ENCODE results near the gene PPP2R2D.
"Not testable (repeated sequence)": the region's sequence is repeated elsewhere in the genome, so short reads cannot be mapped to it uniquely, and the experiment has no call there.

PPP2R2D gene

GRCh38 chr10:131930150-131930549, 29.3 kb downstream of the PPP2R2D start:
- no peak for DNase-seq

GRCh38 chr10:131930586-131931330, 29.9 kb downstream of the PPP2R2D start:
- no peak for DNase-seq

GRCh38 chr10:131931981-131932380, 31.2 kb downstream of the PPP2R2D start:
- DNase-seq = no peak

- no peak for DNase-seq
Observed at GRCh38 chr10:131933016-131933695, 32.3 kb downstream of the PPP2R2D start.

GRCh38 chr10:131933696-131934086, 32.9 kb downstream of the PPP2R2D start:
- DNase-seq = no peak

- DNase-seq = no peak
Observed at GRCh38 chr10:131934769-131935168, 34.0 kb downstream of the PPP2R2D start.

GRCh38 chr10:131935260-131935659, 34.5 kb downstream of the PPP2R2D start:
- DNase-seq = no peak

- DNase-seq = no peak
Observed at GRCh38 chr10:131936294-131936693, 35.5 kb downstream of the PPP2R2D start.

- DNase-seq = no peak
Observed at GRCh38 chr10:131936736-131937135, 35.9 kb downstream of the PPP2R2D start.

- no peak for DNase-seq
Observed at GRCh38 chr10:131937836-131938235, 37.0 kb downstream of the PPP2R2D start.

- DNase-seq = no peak
Observed at GRCh38 chr10:131938681-131939080, 37.9 kb downstream of the PPP2R2D start.

GRCh38 chr10:131942455-131942854, 41.6 kb downstream of the PPP2R2D start:
- no peak for DNase-seq

- no peak for DNase-seq
Observed at GRCh38 chr10:131943021-131943814, 42.4 kb downstream of the PPP2R2D start.

- DNase-seq = no peak
Observed at GRCh38 chr10:131944412-131944811, 43.6 kb downstream of the PPP2R2D start.

GRCh38 chr10:131944976-131945695, 44.3 kb downstream of the PPP2R2D start:
- no peak for DNase-seq

GRCh38 chr10:131946321-131946751, 45.5 kb downstream of the PPP2R2D start:
- no peak for DNase-seq

- DNase-seq = no peak
Observed at GRCh38 chr10:131946880-131947279, 46.1 kb downstream of the PPP2R2D start.

- no peak for DNase-seq
Observed at GRCh38 chr10:131947631-131948347, 47.0 kb downstream of the PPP2R2D start.

- no peak for DNase-seq
Observed at GRCh38 chr10:131948501-131948900, 47.7 kb downstream of the PPP2R2D start.

GRCh38 chr10:131949041-131949862, 48.4 kb downstream of the PPP2R2D start:
- no peak for DNase-seq

- not testable (repeated sequence) for DNase-seq
Observed at GRCh38 chr10:131949908-131950307, 49.1 kb downstream of the PPP2R2D start.
